Left renal pelvis (tissue), 4 donors: ENCODE measurements around the gene MARK2. TPM values are rescaled to one million over a fixed set of nuclear protein-coding genes. Genes with fewer than 3 reads are reported as not detected.
"Not testable (repeated sequence)": the region's sequence is repeated elsewhere in the genome, so short reads cannot be mapped to it uniquely, and the experiment has no call there.

Experiments used
- DNase-seq, 4 donors: peaks; one replicate each; pipeline ENCODE4 v3.0.0-alpha.2; 2013; ENCODE audit warnings: low read depth in 4 of 4, low spot score in 3 of 4
- polyA plus RNA-seq, 4 donors: library from polyadenylated mRNA; unstranded; fragments of 120-200 nt; gene quantifications; one replicate each; pipeline ENCODE4 v1.2.1, GENCODE V29; 2013; ENCODE audit not compliant: insufficient read length in 4 of 4

The MARK2 gene
- 10 to 100 TPM; 25.7 to 41.3 (median 36.5) TPM for polyA plus RNA-seq

DNA sequence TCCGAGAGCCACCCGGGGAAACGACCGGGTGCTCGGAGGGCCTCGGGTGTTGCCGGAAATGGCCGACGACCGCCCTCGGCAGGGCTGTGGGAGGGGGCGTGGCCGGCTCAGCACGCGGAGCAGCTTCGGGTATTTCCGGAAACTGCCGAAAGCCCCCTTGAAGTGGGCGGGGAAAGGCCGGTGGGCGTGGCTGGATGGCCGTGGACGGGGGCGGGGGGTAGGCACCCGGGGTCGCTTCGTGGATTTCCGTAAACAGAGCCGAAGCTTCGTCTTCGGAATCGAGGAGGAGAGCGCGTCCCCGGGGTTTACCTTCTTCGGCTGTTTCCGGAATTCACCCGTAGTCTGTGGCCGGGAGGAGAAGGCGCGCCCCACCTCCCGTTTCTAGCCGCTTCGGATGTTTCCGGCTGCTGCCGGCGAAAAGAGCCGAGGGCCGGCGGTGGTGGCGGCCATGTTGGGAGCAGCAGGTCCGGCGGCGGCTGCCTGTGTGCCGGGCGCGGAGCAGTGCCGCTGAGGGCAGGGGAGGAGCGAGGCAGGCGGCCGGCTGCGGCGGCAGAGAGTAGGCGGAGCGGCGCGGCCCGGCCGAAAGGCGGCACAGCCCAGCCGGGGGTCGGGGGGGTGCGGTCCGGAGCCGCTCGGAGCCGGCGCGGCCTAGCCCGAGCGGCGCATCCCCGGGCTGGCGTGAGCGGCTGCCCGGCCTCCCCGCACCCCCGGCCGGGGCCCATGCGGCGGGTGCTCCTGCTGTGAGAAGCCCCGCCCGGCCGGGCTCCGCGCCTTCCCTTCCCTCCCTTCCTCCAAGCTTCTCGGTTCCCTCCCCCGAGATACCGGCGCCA lies at the start of gene MARK2:
MARK2 (plus strand) TSS at position 433 of the 830 bp plus-strand sequence; CDS start at position 830, 397 bp downstream.
- peak; percentile 96 to 98 (median 96) for DNase-seq

DNA sequence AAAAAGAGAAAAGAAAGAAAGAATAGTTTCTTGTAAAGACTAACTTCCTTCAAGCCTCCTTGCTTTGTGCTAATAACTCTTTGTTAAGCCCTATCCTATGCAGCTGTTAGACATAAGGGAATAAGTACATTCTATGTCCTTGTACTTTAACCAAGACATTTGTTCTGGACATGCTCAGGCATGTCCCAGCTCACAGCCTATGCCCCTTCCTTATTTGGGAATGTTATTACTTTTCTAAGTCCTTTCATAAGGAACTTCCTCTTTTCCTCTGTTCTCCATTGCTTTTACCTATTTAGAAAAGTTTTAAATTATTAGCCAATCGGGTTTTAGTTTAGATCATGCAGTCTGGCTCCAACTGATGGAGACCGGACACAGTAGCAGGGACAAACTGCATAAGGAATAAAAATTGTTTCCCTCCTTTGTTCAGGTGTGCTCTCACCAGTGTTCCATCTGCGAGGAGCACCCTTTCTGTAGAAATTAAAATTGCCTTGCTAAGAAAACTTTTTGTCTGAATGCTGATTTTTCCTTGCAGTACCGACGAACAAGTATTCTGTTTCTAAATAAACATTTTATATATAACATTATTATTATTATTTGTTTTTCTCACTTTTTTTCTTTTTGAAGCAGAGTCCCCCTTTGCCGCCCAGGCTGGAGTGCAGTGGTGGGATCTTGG lies 47.3 kb upstream of the MARK2 start:
- no peak for DNase-seq

DNA sequence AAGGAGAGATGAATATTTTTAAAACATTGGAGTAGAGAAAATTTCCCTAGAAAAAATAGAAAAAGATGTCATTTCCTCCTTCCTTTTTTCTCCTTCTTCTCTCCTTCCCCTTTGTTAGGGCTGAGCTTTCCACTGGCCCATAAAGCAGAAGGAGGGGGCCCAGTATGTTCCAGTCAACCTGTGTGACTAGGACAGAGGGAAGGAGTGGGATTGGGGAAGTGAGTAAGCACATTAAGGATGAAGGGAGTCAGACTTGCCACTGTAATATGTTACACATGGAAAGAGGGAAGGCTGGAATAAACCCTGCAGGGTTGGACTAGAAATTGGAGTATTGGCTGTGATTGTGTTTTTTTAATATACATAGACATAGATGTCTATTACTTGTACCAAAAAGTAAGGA lies 45.7 kb upstream of the MARK2 start:
- no peak for DNase-seq

DNA sequence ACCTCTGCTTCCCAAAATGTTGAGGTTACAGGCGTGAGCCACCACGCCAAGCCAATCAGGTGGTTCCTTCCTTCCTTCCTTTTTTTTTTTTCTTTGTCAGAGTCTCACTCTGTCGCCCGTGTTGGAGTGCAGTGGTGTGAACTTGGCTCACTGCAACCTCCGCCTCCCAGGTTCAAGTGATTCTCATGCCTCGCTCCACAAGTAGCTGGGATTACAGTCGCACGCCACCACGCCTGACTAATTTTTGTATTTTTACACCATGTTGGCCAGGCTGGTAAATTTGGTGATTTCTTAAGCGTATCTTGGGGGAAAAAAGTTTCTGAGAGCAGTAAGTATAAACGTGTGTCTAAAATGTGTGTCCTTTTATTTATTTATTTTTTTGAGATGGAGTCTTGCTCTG lies 43.8 kb upstream of the MARK2 start:
- no peak for DNase-seq

DNA sequence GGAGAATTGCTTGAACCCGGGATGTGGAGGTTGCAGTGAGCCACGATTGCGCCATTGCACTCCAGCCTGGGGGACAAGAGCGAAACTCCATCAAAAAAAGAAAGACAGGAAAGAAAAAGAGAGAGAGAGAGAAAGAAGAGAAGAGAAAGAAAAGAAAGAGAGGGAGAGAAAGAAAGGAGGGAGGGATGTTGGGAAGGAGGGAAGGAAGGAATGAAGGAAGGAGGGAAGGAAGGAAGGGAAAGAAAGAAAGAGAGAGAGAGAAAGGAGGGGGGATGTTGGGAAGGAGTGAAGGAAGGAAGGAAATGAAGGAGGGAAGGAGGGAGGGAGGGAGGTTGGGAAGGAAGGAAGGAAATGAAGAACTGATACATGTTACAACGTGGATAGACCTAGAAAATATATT lies 38.0 kb upstream of the MARK2 start:
- DNase-seq = no peak

DNA sequence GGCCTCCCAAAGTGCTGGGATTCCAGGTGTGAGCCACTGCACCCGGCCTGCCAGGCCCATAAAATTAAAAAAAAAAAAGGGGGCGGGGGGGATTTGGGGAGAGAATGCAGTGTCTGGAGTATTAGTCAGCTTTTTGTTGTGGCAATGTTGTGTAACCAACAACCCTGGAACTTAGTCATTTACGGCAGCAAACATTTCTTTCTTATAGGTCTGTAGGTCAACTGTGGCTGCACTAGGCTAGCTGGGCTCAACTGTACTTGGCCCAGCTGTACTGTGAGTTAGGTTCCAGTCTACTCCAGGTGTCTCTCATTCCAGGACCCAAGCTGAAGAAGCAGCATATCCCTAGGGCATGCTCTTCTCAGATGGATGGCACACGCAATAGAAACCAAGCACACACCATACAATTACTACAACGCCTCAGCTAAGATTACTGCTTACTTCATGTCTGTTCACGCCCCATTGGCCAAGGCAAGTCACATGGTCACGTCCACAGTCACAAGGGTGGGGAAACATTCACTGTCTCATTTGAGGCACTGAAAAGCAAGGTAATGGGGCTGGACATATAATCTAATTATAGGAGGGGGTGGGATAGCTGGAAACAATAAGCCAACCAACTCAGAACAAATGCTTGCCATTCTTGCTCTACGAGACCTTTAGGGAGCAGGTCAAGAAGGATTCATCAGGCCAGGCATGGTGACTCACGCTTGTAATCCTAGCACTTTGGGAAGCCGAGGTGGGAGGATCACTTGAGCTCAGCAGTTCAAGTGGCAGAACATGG lies 36.1 kb upstream of the MARK2 start:
- DNase-seq = no peak

DNA sequence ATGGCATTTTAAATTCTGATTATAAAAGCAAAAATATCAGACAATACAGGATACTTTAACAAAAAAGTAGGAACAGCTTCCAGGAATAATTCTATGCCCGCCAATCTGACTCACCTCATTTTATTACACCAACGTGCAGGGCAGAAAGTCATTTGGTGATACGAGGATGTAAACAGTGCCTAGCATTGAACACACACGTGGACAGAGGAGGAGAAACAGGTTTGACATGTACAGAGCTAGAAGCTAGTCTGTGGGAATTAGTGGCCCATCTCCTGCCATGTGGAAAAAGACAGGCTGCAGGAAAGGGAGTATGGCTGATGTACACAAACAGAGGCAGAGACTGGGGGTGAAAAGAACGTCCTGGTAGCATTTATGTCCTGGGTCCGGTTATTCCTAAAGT lies 34.7 kb upstream of the MARK2 start:
- DNase-seq = no peak

DNA sequence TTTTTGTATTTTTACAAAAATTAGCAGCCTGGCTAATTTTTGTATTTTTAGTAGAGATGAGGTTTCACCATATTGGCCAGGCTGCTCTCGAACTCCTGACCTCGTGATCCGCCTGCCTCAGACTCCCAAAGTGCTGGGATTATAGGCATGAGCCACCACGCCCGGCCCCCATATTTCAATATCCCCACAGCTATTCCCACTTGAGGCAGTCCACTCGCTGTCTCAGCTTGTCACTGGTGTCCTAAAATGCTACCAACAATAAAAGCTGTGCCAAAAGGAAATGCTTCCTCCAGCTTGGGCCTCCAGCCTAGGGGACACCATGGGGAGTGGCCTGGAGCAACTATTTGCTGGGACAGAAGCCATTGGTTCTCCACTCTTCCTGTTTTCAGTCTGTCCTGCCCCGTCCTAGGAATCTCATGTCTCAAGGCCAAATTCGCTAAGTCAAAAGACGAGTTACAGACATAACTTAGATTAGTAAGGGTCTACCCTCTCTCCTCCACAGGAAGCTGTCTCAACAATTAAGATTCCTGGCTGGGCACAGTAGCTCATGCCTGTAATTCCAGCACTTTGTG lies 33.0 kb upstream of the MARK2 start:
- DNase-seq = no peak

DNA sequence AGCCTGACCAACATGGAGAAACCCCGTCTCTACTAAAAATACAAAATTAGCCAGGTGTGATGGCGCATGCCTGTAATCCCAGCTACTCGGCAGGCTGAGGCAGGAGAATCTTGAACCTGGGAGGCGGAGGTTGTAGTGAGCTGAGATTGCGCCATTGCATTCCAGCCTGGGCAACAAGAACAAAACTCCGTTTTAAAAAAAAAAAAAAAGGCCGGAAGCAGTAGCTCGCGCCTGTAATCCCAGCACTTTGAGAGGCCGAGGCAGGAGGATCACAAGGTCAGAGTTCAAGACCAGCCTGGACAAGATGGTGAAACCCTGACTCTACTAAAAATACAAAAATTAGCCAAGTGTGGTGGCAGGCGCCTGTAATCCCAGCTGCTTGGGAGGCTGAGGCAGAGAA lies 28.5 kb upstream of the MARK2 start:
- DNase-seq = not testable (repeated sequence)

DNA sequence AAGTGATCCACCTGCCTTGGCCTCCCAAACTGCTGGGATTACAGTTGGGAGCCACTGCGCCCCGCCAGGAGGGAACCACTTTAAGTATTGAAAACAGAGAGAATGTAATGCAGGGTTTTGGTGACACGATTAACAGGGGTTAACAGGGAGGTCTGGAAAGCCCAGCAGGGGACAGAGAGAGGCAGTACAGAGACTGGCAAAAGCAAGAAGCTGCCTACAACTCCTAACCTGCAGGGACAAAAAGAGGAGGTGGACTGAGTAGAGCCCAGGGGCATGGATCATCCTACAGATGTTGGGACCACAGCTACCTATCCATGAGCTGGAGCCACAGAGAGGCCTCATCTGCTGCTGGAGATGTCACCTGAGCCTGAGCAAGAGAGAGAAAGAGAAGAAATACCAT lies 27.4 kb upstream of the MARK2 start:
- DNase-seq = no peak

DNA sequence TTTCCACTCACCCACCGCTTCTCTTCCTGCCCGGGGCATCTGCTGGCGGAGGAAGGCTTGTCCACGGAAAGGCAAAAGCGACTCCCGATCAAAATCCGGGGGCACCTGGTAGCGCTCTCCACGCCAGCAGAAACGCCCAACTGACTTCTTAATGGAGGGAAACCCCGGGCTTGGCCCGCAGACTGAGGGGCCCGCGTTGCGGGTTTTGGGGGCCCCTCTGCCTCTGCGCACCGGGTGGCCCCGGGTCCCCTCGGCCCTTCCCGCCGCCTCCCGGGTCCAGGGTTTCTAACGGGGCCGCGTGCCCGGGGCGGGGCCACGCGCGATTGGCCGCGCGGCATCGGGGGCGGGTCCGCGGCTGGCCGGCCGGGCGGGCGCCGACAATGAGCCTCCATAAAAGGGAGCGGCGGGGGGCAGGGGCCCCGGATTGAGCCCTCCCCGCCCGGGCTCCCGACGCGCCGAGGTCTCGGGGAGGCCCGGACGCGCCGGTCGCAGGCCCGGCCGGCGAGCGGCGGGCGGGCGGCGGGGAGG lies 25.8 kb upstream of the MARK2 start, which contains the start of gene SPINDOC:
SPINDOC (plus strand) TSS at position 422 of the 528 bp plus-strand sequence. CDS start 231 bp downstream, outside the sequence.
- DNase-seq = peak in 2 of 4 donors; percentile 50

DNA sequence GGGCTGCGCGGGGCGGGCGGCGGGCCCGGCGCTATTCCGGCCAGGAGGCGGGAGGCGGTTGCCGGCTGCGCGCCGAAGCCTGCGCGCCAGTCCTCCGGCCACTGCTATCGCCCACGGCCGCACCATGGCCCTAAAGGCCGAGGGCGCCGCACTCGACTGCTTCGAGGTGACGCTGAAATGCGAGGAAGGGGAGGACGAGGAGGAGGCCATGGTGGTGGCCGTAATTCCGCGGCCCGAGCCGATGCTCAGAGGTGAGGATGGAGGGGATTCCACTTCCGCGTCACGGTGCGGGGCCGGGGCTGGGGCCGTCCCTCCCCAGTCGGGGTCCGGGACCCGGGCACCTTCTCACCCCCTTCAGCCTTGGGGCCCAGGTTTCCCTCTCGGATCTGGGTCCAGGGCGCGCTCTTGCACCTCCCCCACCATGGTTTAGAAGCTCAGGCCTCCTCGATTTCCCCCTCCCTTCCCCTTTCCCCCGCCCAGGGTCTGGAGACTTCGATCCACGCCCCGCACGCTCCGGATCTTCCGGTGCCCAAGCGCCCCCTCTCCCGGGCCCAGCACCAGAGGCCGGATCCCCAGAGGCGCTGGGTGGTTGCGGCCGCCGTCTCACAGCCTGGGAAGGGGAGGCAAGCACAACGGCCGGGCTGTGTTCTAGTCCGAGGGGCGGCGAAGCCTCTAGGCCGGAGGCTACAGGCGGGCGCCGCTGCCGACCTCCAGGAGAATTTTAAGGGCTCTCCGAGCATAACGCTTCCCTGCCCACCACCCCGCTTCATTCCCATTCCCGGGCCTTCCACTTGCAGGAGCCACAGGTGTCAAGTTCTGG lies 25.1 kb upstream of the MARK2 start:
- DNase-seq = no peak

DNA sequence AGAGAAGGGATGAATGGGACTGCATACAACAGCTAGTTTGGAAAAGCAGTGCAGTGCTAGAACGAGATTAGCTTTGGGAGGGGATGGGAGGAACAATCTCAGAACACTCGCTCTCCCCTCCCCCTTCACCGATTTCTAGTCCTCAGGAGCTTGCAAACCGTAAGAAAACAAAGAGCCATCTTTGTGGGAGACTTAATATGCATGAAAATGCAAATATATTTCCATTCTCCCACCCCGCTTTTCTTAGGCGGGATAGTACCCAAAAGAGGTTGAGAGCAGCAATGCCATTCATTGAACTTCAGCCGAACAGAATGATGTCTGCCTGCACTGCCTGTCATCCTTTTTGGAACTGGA lies 24.6 kb upstream of the MARK2 start:
- no peak for DNase-seq

DNA sequence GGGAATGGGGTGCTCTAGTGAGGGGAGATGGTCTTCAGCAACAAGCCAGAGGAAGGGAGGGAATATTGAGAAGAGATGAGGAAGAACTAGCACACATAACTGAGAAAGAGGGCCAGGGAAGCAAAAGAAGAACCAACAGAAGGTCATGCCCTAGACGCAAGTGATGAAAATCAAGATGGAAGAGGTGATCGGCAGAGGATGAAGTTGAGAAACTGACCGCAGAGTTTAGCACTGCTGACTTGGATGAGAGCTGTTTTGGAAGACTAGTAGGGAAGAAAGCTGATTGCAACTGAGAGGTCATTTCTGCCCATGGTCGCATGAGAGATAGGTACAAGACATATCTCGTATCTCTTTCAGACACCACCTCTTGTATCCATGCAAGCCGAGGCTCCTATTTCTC lies 22.7 kb upstream of the MARK2 start:
- DNase-seq = no peak

DNA sequence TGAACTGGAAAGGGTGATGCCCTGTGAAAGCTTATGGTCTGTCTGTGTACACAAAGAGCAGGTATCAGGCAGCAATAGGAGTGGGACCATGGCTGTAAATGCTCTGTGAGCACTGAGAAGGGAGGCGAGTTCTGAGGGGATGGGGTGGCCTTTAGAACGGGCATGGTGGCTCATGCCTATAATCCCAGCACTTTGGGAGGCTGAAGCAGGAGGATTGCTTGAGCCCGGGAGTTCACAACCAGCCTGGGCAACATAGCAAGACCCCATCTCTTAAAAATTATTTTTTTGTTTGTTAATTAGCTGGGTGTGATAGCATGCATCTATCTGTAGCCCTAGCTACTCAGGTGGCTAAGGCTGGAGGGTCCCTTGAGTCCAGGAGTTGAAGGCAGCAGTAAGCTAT lies 22.2 kb upstream of the MARK2 start:
- no peak for DNase-seq

DNA sequence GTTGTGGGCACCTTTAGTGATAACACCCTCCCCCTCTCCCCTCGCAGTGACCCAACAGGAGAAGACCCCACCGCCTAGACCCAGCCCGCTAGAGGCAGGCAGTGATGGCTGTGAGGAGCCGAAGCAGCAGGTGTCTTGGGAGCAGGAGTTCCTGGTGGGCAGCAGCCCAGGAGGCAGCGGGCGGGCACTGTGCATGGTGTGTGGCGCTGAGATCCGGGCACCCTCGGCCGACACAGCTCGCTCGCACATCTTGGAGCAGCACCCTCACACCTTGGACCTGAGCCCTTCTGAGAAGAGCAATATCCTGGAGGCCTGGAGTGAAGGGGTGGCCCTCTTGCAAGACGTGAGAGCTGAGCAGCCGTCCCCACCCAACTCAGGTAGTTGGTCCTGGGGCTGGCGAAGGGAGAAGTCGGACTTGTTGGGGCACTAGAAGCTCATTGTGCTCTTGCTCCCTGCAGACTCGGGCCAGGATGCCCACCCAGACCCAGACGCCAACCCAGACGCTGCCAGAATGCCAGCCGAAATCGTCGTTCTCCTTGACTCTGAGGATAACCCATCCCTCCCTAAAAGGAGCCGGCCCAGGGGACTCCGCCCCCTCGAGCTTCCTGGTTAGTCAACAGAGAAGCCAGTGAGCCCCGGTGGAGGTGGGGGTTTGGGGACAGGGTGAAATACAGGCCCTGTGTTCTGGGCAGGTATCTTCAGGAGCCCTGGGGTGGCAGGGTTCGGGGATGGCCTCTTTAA lies 21.0 kb upstream of the MARK2 start:
- DNase-seq = no peak

DNA sequence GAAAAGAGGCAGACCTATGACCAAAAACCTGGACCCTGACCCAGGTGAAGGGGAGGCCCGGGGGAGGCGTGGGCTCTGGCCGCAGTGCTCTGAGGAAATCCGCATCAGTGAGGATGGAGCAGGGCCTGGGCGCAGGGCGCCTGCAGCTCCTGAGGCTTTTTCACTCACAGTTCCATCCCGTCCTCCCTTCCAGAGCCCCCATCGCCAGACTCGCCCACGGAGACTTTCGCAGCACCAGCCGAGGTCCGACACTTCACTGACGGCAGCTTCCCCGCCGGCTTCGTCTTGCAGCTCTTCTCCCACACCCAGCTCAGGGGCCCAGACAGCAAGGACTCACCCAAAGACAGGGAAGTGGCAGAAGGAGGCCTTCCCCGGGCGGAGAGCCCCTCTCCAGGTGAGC lies 20.3 kb upstream of the MARK2 start:
- no peak for DNase-seq

DNA sequence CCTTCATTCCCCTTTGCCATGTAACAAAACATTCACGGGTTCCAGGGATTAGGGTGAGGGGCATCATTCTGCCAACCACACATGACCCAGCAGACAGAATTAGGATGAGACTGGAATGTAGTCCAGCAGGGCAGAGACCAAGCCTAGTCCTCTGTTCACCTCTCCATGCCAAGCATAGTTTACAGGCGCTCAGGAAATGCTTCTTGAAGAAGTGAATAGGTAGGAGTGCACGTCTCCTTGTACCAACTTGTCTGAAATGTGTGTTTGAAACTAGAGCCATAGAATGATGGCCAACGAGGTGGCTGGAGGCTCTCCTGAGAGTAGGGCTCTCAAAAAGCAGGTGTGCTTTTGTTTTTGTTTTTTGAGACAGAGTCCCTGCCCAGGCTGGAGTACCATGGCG lies 17.5 kb upstream of the MARK2 start:
- no peak for DNase-seq
